Esophagus (tissue), 2 donors: Measurements from ENCODE around the gene SLC35B3. TPM values are rescaled to one million over a fixed set of nuclear protein-coding genes. Genes with fewer than 3 reads are reported as not detected.
"Not testable (repeated sequence)": the region's sequence is repeated elsewhere in the genome, so short reads cannot be mapped to it uniquely, and the experiment has no call there.

Source experiments
- H3K27ac ChIP-seq, 2 donors: one replicate each; pipeline ENCODE4 v1.5.1; 2013; ENCODE audit warnings: low read depth in 2 of 2, mild to moderate bottlenecking in 2 of 2, inconsistent platforms in 1 of 2, low read length in 1 of 2, moderate library complexity in 1 of 2
- H3K27me3 ChIP-seq, 2 donors: one replicate each; pipeline ENCODE4 v1.6.1; 2013; ENCODE audit warnings: low read length in 2 of 2, control low read depth in 1 of 2, mild to moderate bottlenecking in 1 of 2; ENCODE audit not compliant: insufficient read depth in 2 of 2, control insufficient read depth in 1 of 2
- H3K36me3 ChIP-seq, 2 donors: one replicate each; pipeline ENCODE4 v1.6.1; 2013; ENCODE audit warnings: low read length in 1 of 2; ENCODE audit not compliant: control insufficient read depth in 2 of 2, insufficient read depth in 2 of 2
- H3K4me1 ChIP-seq, 2 donors: one replicate each; pipeline ENCODE4 v1.6.1; 2013; ENCODE audit warnings: low read length in 1 of 2; ENCODE audit not compliant: control insufficient read depth in 2 of 2, insufficient read depth in 2 of 2
- H3K4me3 ChIP-seq, 2 donors: one replicate each; pipeline ENCODE4 v1.5.1; 2013; ENCODE audit warnings: low read length in 2 of 2, mild to moderate bottlenecking in 2 of 2, low read depth in 1 of 2, moderate library complexity in 1 of 2
- H3K9me3 ChIP-seq, 2 donors: one replicate each; pipeline ENCODE4 v1.6.1; 2013; ENCODE audit warnings: mild to moderate bottlenecking in 2 of 2, low read depth in 1 of 2, low read length in 1 of 2, moderate library complexity in 1 of 2; ENCODE audit not compliant: control insufficient read depth in 2 of 2, insufficient read depth in 1 of 2
- WGBS, 2 donors: extraction: QIAGEN DNeasy Blood & Tissue Kit; methylation state at CpG; one replicate each; pipeline ENCODE4 v1.1.7; 2013; 5-methylcytosine and 5-hydroxymethylcytosine counted together
- polyA plus RNA-seq, 2 donors: library from polyadenylated mRNA; stranded (reverse); fragments of 200-250 nt; gene quantifications; one replicate each; pipeline ENCODE4 v1.2.3, GENCODE V29; 2013
- donor health status: healthy with polysubstance abuse.
- donor health status: Bipolar disorder and iron deficiency.

Gene SLC35B3
- polyA plus RNA-seq, 2 donors = 9.1 to 10.8 TPM

- H3K36me3 ChIP-seq, H3K9me3 ChIP-seq, H3K27ac ChIP-seq, H3K4me1 ChIP-seq, H3K27me3 ChIP-seq, H3K4me3 ChIP-seq: not testable (repeated sequence)
- 80 to 87% methylated on average over 4 of the region's 4 CpGs for WGBS, 2 donors
Observed at GRCh38 chr6:8445930-8446329, 10.6 kb upstream of the SLC35B3 start.

DNA sequence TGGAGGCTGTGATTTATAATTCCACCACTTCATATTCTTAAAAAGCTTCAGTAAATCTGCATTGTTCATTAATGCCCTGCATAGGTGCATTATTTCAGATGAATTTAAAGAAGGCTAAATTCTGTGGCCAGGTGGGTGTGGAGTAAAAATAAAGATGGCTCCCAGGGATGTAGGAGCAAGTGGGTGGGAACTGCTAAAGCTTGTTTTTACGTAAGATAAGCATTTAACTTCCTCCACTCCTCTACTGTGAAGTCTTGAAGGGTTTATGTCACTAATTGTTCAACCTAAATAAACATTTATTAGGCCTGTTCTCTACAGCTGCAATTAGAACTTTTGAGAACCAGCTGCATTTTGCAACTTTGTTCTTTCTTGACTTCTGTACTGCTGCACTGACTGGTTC is 6.8 kb upstream of the SLC35B3 start:
- no peak overlapping the region for H3K4me3 ChIP-seq
- H3K4me1 ChIP-seq = no peaks in the 10 kb centered on the region
- H3K9me3 ChIP-seq = no peaks in the 10 kb centered on the region
- 41 to 65% methylated on average over 1 of the region's 1 CpG for WGBS, 2 donors
- no peaks in the 10 kb centered on the region for H3K27me3 ChIP-seq
- no peaks in the 10 kb centered on the region for H3K36me3 ChIP-seq
- no peak overlapping the region for H3K27ac ChIP-seq

DNA sequence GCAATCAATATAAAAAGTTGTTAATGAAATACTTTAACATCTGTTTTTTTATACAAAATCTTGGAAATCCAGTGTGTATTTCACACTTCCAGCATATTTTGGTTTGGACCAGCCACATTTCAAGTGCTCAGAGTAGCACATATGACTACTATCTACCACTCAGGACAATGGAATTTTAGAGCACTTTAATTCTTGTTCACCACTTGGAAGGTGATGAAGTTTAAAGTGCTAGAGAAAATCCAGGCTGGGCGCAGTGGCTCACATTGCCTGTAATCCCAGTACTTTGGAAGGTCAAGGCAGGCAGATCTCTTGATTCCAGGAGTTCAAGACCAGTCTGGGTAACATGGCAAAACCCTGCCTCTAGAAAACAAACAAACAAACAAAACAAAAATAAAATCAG is 6.1 kb upstream of the SLC35B3 start:
- H3K27me3 ChIP-seq = no peaks in the 10 kb centered on the region
- no peaks in the 10 kb centered on the region for H3K4me1 ChIP-seq
- 90 to 100% methylated on average over 1 of the region's 1 CpG for WGBS, 2 donors
- no peaks in the 10 kb centered on the region for H3K36me3 ChIP-seq
- H3K9me3 ChIP-seq = no peaks in the 10 kb centered on the region
- no peak overlapping the region for H3K4me3 ChIP-seq
- no peak overlapping the region for H3K27ac ChIP-seq

GRCh38 chr6:8439601-8440268 is 4.4 kb upstream of the SLC35B3 start:
- H3K4me3 ChIP-seq = no peak overlapping the region
- H3K4me1 ChIP-seq = no peaks in the 10 kb centered on the region
- no peaks in the 10 kb centered on the region for H3K27me3 ChIP-seq
- no peaks in the 10 kb centered on the region for H3K36me3 ChIP-seq
- no peaks in the 10 kb centered on the region for H3K9me3 ChIP-seq
- no peak overlapping the region for H3K27ac ChIP-seq
- 66 to 69% methylated on average over 2 of the region's 2 CpGs for WGBS, 2 donors

- 67 to 81% methylated on average over 1 of the region's 1 CpG for WGBS, 2 donors
- no peak overlapping the region for H3K4me3 ChIP-seq
- no peaks in the 10 kb centered on the region for H3K36me3 ChIP-seq
- H3K4me1 ChIP-seq = no peaks in the 10 kb centered on the region
- no peaks in the 10 kb centered on the region for H3K9me3 ChIP-seq
- no peaks in the 10 kb centered on the region for H3K27me3 ChIP-seq
- H3K27ac ChIP-seq = no peak overlapping the region
Observed at GRCh38 chr6:8437813-8438212, 2.5 kb upstream of the SLC35B3 start.

- Histone ChIP-seq H3K4me1 (no peaks in the 10 kb centered on the region), H3K4me3 (no peak overlapping the region), H3K27ac (no peak overlapping the region), H3K9me3 (no peaks in the 10 kb centered on the region), H3K27me3 (no peaks in the 10 kb centered on the region), H3K36me3 (no peaks in the 10 kb centered on the region)
- 86 to 100% methylated on average over 1 of the region's 1 CpG for WGBS, 2 donors
Observed at GRCh38 chr6:8436966-8437365, 1.6 kb upstream of the SLC35B3 start.

DNA sequence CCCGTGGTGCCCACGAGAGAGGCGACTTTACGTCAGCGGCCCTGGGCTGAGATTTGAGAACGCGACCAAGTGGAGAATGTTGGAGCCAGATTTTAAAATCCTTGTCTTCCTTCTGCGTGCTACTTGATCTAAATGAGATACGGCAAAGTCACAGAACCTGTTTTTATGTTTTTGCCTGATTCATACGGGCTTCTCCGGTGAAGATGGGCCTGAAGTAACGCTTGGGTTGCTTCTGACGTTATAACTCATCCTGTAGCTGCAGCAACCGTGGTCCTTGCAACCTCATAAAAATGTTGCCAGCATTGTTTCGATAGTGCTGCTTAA is 462 bp upstream of the SLC35B3 start:
- H3K36me3 ChIP-seq = no peaks in the 10 kb centered on the region
- no peaks in the 10 kb centered on the region for H3K9me3 ChIP-seq
- H3K4me3 ChIP-seq = peak overlapping the region; percentile 90 to 92
- H3K27ac ChIP-seq = peak overlapping the region; percentile 87 to 93
- no peaks in the 10 kb centered on the region for H3K4me1 ChIP-seq
- 16 to 20% methylated on average over 15 of the region's 15 CpGs for whole genome bisulfite sequencing, 2 donors
- no peaks in the 10 kb centered on the region for H3K27me3 ChIP-seq

GRCh38 chr6:8434727-8435092 is 635 bp downstream of the SLC35B3 start:
- WGBS, 2 donors = 3% methylated on average over 8 of the region's 8 CpGs
- Histone ChIP-seq H3K27ac (peak overlapping the region; percentile 87 to 93), H3K4me3 (peak overlapping the region; percentile 90 to 92), H3K27me3 (no peaks in the 10 kb centered on the region), H3K9me3 (no peaks in the 10 kb centered on the region), H3K4me1 (no peaks in the 10 kb centered on the region), H3K36me3 (no peaks in the 10 kb centered on the region)

DNA sequence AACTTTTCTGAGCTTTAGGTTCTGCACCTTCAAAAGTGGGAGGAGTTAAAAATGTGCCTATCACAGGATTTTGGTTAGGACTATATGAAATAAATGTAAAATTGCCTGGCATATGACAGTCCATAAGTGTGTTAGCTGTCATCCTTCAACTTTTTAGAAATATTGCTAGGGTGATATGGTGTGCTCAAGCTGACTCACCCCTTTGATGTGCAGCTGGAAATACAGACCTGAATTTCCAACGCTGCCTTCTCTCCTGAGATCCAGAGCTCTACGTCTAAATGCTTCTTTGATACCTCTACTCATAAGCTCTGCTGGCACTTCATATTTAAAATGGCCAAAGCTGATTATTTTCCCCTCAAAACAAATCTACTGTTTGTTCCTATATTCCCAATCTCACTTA is 2.7 kb downstream of the SLC35B3 start:
- WGBS, 2 donors = 71 to 92% methylated on average over 2 of the region's 2 CpGs
- H3K4me3 ChIP-seq = peak overlapping the region in 1 of 2 donors; percentile 1

GRCh38 chr6:8429821-8430220 is 5.5 kb downstream of the SLC35B3 start:
- H3K9me3 ChIP-seq = peaks cover 0 to 2% of the 10 kb centered on the region in 2 donors
- no peaks in the 10 kb centered on the region for H3K4me1 ChIP-seq
- no peak overlapping the region for H3K4me3 ChIP-seq
- H3K27me3 ChIP-seq = no peaks in the 10 kb centered on the region
- no peak overlapping the region for H3K27ac ChIP-seq
- H3K36me3 ChIP-seq = peaks cover 0 to 2% of the 10 kb centered on the region in 2 donors
- WGBS, 2 donors = 83 to 89% methylated on average over 2 of the region's 2 CpGs

More for the DNA sequence above, 2.7 kb downstream of the SLC35B3 start:
- H3K36me3 ChIP-seq = no peaks in the 10 kb centered on the region
- H3K9me3 ChIP-seq = no peaks in the 10 kb centered on the region
- no peaks in the 10 kb centered on the region for H3K4me1 ChIP-seq
- H3K27ac ChIP-seq = no peak overlapping the region
- no peaks in the 10 kb centered on the region for H3K27me3 ChIP-seq
